MM.1S (cell line): ENCODE data around the gene CFAP90.

Source experiments
- CTCF ChIP-seq: fragments of 300-600 bp; sonication (generic); IDR thresholded peaks from 2 replicates; pipeline ENCODE4 v1.5.1; 2016; ENCODE audit warnings: antibody characterized with exemption, low read length, mixed read lengths
- EZH2 ChIP-seq: fragments of 300-600 bp; sonication (generic); optimal IDR thresholded peaks from 2 replicates; pipeline ENCODE3; 2017; ENCODE audit warnings: low read depth, mild to moderate bottlenecking, antibody characterized with exemption, low read length, mixed read lengths

GRCh38 chr5:7871653-7872052 lies 20.7 kb upstream of the CFAP90 start:
- peak; percentile 25 for TF ChIP-seq CTCF
- TF ChIP-seq EZH2, result no peak
